ENCODE results near the gene EMP1.

DNA sequence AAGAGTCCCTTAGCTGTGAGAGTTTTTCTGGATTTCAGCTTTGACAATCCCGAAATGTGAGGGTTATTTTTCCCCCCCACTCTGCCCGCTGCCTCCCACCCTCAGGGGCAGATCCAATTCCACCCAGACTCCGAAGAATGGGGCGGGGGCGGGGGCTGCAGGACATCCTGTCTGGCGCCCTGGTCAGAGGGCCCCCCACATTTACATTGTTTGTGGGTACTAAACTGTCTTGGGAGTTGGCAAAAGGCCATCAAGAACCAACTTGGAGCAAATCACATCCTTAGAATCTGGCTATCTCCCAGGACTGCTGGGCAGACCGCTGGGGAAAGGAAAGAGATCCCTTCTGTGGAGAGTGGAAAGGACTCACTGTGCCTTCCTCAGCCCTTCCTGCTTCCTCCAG is 2.4 kb downstream of the EMP1 start:
- TF ChIP-seq, protein P1, sequence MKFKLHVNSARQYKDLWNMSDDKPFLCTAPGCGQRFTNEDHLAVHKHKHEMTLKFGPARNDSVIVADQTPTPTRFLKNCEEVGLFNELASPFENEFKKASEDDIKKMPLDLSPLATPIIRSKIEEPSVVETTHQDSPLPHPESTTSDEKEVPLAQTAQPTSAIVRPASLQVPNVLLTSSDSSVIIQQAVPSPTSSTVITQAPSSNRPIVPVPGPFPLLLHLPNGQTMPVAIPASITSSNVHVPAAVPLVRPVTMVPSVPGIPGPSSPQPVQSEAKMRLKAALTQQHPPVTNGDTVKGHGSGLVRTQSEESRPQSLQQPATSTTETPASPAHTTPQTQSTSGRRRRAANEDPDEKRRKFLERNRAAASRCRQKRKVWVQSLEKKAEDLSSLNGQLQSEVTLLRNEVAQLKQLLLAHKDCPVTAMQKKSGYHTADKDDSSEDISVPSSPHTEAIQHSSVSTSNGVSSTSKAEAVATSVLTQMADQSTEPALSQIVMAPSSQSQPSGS (CRISPR knock-in tag; IDR thresholded peaks at IDR 0.05): no peak
- TF ChIP-seq JUND (CRISPR knock-in tag; IDR thresholded peaks at IDR 0.05): no peak
- no peak for TF ChIP-seq ZBTB42 (CRISPR knock-in tag; IDR thresholded peaks at IDR 0.05)

Measured in HepG2 (cell line).